IPS-NIHi11 (cell line): ENCODE results near the gene POU1F1.
"Not testable (repeated sequence)": the region's sequence is repeated elsewhere in the genome, so short reads cannot be mapped to it uniquely, and the experiment has no call there.

Source experiments
- DNase-seq: peaks from one replicate; pipeline ENCODE4 v3.0.0; 2012; ENCODE audit warnings: mixed read lengths, low spot score

POU1F1 gene

DNA sequence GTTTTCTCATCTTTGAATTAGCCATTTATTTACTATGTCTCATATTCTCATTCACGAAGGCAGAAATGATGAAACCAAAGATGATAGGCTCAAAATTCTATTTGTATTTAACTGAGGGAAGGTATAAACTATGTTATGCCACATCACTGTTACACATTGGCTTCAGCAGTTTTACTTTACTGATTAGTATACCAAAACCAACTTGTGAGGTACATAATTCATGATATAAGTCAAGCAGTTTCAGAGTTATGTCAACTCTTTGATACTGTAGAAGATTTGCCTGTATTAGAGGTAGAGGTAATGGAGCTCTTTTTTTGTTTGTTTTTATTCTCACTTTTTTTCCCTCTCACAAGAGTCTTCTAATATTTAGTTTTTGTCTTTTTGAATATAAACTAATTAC, 26.4 kb downstream of the POU1F1 start:
- no peak for DNase-seq

DNA sequence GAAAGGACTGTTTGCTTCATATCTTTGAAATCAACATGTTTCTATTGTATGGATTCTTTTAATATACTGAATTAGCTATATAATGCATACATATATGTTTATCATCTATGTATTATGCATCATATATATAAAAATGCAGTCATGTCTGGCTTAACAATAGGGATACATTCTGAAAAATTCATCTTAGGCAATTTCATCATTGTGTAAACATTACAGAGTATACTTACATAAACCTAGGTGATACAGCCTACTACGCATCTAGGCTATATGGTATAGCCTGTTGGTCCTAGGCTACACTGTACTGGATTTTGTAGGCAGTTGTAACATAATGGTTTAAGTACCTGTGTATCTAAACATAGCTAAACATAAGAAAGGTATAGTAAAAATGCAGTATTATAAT, 27.6 kb downstream of the POU1F1 start:
- DNase-seq, result no peak

DNA sequence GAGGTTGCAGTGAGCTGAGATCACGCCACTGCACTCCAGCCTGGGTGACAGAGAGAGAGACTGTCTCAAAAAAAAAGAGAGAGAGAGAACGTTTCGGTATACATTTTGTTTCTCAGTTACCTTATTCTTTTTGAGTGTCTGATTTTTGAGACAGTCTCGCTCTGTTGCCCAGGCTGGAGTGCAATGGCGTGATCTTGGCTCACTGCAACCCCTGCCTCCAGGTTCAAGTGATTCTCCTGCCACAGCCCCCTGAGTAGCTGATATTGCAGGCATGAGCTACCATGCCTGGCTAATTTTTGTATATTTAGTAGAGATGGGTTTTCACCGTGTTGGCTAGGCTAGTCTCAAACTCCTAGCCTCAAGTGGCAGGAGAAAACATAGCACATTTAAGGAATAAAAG, 28.2 kb downstream of the POU1F1 start:
- not testable (repeated sequence) for DNase-seq

GRCh38 chr3:87247430-87247773, 29.0 kb downstream of the POU1F1 start:
- DNase-seq, result no peak

DNA sequence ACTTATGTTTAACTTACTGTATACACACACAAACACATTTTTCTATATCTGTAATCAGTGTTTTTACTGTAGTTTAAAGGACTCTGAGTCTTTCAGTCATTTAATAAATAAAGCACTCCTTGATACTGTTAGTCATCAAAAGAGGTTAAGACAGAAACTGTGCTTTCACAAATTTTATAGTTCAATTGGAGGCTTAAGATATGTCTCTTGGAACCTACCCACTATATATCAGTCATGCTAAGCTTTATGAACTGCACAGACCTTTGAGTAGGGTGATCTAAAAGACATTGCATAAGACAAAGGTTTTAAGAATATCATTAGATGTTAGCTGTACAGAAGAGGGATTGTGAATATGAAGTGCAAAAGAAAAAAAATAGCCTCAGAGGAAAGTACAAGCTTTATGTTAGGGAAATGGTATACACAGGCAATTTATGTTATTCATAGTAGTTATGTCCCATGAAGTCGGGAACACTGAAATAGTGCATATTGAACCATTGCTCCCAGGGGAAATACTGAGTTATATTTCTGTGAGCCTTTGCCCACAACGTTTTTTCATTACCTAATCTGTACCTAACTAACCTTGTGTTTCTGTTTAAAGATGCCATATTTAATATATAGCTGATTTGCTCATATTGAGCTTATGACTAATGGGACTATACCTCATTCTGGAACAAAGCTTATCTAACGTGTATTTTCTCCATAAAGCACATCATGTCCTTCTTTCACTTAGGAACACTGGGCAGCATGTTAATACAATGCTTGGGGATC, 29.5 kb downstream of the POU1F1 start:
- DNase-seq, result no peak

DNA sequence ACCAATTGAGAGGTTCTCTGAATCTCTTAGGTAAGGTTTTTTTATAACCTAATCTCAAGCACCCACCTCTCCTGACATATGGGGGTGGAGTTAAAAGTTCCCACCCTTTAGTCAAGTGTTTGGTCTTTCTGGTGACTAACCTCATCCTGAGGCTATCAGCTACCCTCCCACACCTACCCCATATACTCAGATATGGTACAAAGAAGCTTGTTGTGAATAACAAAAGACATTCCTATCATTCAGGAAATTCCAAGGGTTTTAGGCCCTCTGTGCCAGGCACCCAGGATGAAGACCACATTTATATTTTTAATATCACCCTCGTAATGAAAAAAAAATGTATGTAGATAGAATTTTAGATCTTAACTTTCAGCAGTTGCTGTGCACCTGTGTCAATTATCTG, 40.3 kb downstream of the POU1F1 start:
- no peak for DNase-seq

GRCh38 chr3:87233805-87234204, 42.6 kb downstream of the POU1F1 start:
- DNase-seq, result no peak

GRCh38 chr3:87229113-87229512, 47.3 kb downstream of the POU1F1 start:
- no peak for DNase-seq

- no peak for DNase-seq
These were observed 48.1 kb downstream of the POU1F1 start for GRCh38 chr3:87228316-87228715.

GRCh38 chr3:87227835-87228144, 48.6 kb downstream of the POU1F1 start:
- no peak for DNase-seq

DNA sequence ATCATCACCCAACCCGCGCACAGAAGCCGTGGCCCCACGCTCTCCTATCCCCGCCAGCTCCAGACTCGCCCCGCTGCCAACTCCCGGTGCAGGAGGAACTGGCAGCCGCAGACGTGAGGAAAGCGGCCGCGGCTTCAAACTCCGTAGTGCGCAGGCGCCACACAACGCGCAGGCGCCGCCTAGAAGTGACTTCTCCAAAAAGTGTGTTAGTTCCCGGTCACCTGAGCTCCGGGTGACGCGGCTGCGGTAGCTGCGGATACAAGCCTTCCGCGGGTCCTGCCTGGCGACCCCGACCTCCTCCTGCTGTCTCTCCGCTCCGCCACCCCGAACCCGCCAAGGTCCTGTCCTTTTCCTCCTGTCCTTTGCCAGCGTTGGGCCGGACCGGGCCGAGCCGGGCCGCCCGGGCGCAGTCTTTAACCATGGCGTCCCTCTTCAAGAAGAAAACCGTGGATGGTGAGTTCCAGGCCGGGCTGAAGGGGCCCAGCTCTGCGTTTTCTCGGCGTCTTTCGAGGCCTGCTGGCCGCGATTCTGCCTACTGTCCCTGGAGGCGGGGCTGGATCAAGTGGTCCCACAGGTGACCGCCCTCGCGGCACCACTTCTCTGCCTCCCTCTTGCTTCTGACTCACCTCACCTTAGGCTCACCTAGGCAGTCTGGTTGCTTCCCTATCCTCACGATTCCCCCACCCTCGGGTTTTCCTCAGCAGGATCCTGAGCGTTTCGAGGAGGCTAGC, 49.1 kb downstream of the POU1F1 start, which contains the start of gene CHMP2B:
Gene CHMP2B (plus strand): TSS at position 206 of the 731 bp plus-strand sequence. CDS start 214 bp downstream, at position 420.
- peak; percentile 91 for DNase-seq

GRCh38 chr3:87225659-87226058, 50.7 kb downstream of the POU1F1 start:
- no peak for DNase-seq

- no peak for DNase-seq
These were observed 56.8 kb downstream of the POU1F1 start for GRCh38 chr3:87219611-87220010.

DNA sequence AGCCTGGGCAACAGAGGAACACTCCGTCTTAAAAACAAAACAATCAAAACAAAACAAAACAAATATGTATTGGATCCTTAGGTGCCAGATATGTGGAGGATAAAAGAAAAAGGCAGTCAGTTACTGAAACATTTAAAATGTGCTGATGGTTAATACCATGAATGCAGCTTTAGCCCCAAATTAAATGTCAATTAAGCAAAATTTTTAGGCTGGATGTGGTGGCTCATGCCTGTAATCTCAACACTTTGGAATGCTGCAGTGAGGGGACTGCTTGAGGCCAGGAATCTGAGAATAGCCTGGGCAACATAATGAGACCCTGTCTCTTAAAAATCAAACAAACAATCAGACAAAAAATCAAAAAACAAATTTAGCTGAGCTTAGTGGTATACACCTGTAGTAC, 57.8 kb downstream of the POU1F1 start:
- no peak for DNase-seq
